HG03175 (cell line): ENCODE measurements around the gene NACAD.

Experiments used
- ATAC-seq: cut with Tn5 transposase; IDR thresholded peaks from one replicate; pipeline ENCODE4 v1.9.1; 2021; ENCODE audit warnings: mild to moderate bottlenecking, moderate library complexity; ENCODE audit not compliant: unreplicated experiment

NACAD gene

DNA sequence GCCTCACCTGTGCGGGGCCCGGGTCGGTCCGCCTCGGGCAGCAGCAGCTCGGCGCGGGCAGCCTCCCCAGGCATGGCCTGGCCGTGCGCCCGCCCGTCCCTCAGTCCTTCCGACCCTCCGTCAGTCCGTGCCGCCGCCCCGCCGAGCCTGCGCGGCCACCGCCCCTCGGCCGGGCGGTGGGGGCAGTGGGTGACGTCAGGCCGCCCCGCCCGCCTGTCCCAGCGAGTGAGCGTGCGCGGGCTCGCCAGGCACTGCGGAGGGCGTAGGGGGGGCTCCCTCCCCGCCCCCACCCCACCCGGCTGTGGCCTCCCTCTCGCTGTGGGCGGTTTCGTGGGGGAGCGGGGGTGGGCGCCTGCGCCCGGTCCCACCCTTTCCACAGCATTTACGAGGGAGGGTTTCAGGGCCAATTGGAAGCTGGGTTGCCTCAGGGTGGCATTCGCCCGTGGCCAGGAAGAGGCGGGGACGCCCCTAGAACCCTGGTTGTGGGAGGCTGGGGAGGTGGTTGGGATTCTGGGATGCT, at the start of gene NACAD:
TSS of gene NACAD (minus strand) at position 149 of the 520 bp plus-strand sequence. CDS start at position 74, 75 bp downstream.
- ATAC-seq, result no peak

GRCh38 chr7:45136106-45137060, 47.6 kb upstream of the NACAD start:
- peak; percentile 57 for ATAC-seq

DNA sequence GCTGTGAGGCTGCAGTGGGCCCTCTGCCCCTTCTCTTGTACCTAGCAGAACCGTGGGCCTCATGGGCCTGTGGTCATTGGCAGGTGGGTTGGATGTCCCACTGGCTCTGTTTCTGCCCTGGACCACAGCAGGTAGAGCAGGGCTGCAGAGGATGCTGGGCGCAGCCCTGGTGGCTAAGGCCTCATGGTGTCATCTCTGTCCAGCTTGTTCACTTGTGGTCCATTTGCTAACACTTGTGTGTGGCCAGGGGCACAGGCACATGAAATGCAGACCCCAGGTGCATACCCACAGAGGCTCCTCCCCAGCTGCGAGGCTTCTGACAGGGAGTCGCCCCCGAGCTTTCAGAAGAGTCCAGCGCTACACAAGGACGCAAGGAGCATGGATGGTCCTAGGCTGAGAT, 45.1 kb upstream of the NACAD start:
- no peak for ATAC-seq

GRCh38 chr7:45133352-45133751, 44.6 kb upstream of the NACAD start:
- ATAC-seq, result no peak

- no peak for ATAC-seq
These were observed 44.0 kb upstream of the NACAD start for GRCh38 chr7:45132708-45133320.

GRCh38 chr7:45131891-45132290, 43.1 kb upstream of the NACAD start:
- ATAC-seq, result no peak

DNA sequence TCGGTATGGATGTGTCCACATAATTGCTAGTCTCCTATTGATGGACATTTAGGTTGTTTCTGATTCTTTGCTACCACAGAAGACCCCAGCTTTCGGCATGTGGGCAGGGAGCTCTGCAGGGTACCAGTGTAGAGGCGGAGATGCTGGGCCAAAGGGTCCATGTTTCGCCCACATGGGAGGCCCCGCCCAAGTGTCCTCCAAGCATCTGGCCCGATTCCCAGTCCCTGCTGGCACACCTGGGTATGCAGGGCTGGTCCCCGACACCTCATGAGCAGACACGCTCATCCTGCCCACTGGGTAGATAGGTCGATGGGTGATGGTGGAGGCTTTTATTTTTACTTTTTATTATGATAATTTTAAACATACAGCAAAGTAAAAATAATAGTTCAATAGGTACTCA, 42.1 kb upstream of the NACAD start:
- no peak for ATAC-seq

GRCh38 chr7:45129906-45130305, 41.1 kb upstream of the NACAD start:
- no peak for ATAC-seq

DNA sequence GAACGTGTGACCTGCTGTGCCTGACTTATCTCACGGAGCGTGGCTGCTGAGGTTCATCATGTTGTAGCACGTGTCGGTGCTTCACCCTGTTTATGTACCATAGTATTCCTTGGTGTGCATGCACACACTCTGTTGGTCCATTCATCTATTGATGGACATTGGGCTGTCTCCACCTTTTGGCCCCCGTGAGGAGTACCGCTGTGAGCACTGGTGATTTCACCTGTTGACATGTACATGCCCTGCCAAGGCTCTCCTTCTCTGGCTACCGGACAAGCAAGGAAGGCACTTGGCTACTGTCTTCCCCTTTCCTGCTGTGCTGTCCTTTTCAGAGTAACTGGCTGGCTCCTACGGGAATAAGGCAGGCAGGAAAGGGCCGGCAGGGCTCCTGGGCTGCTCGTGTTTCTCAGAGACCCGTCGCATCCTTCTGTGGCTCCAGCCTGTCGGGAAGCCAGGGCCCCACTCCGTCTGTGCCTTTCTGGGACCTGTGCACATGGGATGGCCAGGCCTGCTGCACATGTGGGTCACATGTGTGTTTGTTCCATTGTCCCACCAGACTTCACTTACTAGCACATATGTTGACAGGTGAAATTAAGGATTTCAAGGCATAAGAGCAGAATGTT, 40.5 kb upstream of the NACAD start:
- no peak for ATAC-seq

- no peak for ATAC-seq
These were observed 38.2 kb upstream of the NACAD start for GRCh38 chr7:45126920-45127319.

DNA sequence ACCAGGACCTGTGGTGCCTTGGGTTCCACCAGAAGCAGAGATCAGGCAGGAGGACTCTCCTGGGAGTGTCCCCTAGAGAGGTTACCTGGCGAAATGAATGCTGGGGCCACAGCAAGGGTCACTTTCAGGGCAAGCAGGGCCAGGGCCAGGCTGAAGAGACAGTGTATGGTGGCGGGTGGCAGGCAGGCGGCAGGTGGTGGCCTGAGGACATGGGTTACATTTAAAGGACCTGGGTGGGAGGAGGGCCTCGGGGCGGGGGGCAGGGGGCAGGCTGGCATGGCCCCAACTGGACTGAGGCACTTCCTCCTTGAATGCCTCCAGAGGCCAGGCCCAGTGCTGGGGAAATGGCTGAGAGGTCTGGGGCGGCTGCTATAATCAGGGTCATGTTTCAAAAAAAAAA, 37.4 kb upstream of the NACAD start:
- no peak for ATAC-seq

GRCh38 chr7:45125193-45125904, 36.6 kb upstream of the NACAD start:
- ATAC-seq, result no peak

DNA sequence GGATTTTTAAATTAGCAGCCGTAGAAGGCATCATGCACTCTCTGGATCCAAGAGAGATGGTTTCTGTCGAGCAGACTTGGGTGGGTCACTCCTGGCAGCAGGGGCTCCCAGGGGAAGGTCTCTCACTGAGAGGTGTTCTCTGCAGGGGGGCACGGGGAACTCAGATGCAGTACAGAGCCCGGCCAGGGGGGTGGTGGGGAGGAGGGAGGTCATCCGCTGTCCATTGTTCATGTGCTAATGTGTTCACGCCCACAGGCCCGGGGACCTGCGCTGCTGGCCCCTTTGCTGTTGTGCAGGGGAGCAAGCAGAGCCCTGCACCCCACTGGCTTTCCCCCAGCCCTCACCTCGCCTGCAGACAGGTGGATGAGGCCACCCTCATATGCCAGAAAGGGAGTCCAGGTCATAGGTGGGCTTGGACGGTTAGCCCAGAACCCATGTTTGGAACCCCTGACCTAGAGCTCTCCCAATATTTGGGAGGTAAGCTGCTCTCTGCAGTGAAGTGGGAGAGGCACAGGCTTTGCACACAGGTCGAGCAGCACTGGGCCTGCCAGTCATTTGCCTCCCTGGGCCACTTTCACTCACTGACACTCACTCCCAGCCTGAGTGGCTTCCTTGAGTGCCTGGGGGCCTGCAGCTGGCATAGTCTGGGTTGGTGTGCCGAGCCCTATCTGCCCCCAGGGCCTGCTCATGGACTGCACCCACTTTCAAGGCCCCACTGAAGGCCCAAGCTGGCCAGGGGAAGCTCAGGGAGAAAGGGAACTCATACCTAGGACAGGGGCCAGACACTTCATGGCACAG, 35.3 kb upstream of the NACAD start:
- ATAC-seq, result no peak

DNA sequence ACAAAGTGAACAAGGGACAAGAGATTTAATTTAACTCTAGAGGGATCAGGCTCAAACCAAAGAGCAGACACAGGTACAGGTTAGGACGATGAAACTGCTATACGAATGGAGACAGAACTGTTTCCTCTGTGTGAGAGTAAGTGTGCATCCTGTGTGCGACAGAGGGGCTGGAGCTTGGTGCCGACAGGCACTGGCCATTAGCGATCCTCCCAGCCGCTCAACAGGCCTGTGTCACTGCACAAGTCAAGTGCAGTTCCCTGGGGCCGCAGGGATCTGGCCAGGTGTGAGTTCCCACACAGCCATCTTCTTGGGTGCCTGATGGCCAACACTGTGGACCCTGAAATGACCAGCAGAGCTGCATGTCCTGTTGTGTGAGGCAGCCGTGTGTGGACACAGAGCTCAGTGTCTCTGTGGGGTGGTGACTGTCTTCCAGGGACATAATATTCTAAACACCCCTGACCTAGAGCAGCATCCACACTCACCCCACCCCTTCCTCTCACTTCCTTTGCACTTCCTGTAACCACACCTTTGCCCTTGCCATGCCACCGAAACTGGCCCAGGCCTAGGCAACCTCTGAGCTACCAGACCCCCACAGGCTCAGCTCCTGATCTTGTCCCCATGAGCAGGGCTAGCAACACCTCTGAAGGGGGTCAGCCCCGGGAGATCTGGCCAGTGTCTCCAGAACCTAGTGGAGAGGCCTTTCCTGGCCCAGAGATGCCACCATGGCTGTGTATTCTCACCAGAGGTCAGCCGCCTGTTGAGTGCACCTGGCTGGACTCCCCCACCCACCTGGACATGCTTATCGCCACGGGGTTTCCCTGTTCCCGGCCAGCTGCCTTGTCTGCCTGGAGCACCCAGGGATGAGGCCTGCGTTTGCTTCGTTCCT, 34.4 kb upstream of the NACAD start:
- ATAC-seq, result no peak

DNA sequence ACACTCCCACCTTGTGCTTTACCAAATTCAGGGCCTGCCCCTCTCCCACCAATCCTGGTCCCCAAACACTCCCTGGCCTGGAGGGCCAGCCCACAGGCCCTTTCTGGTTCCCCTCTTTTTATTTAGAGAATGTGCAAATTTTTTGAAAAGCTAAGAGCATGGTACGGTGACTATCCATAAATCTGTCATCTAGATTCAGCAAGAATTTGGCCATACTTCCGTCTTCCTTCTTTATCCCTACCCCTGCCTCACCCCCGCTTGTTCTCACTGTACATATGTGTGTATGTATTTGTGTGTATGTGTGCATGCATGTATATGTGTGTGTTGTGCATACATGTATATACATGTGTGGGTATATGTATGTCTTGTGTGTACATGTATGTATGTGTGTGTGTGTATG, 30.8 kb upstream of the NACAD start:
- ATAC-seq, result no peak

- ATAC-seq, result peak; percentile 71
These were observed 30.1 kb upstream of the NACAD start for GRCh38 chr7:45118889-45119331.

DNA sequence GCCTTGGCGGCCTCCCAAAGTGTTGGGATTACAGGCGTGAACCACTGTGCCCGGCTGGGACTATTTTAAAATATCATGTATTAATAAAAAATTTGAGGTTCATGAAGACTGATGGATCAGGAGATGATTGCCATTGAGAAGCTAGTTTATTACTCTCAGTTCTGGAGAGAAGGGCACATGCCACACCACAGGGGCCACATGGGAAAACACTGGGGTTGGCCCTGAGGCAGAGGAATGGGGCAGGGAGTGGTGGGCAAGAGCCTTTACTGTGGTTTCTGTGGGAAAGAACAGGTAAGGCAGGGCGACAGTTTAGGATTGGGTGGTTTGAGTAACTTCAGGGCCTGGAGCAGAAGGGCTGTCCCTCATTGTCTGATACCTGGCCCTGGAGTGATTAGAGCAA, 29.5 kb upstream of the NACAD start:
- no peak for ATAC-seq

GRCh38 chr7:45117582-45117981, 28.8 kb upstream of the NACAD start:
- no peak for ATAC-seq

DNA sequence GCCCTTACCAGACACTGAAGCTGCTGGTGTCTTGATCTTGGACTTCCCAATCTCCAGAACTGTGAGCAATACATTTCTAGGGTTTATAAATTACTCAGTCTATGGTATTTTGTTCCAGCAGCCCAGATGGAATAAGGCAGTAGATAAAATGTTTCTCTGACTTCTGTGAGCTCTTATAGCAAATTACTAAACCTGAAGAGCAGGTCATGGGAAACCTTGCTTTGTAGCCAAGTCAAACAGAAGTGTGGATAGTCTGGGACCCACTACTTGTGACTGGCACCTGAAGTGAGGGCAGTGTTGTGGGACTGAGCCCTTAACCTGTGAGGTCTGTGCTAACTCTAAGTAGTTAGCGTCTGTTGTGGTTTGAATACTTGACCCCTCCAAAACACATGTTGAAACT, 27.3 kb upstream of the NACAD start:
- ATAC-seq, result no peak
